Ureter (tissue), 1 donor: ENCODE data around the gene WNT11. TPM values are rescaled to one million over a fixed set of nuclear protein-coding genes. Genes with fewer than 3 reads are reported as not detected.
"Not testable (repeated sequence)": the region's sequence is repeated elsewhere in the genome, so short reads cannot be mapped to it uniquely, and the experiment has no call there.

Experiments
- DNase-seq: peaks from one replicate; pipeline ENCODE4 v3.0.0-alpha.2; 2020; ENCODE audit warnings: low spot score
- total RNA-seq: library from RNA; stranded (reverse); gene quantifications from one replicate; pipeline ENCODE4 v1.2.4, GENCODE V29; 2023
- donor health status: DM: yes; HTN: yes; CAD: no.

The WNT11 gene
- total RNA-seq, 1 donor from 2014 or later: 1.7 TPM

GRCh38 chr11:76203131-76203925, 3.0 kb downstream of the WNT11 start:
- DNase-seq: no peak

- no peak for DNase-seq
These were observed 4.5 kb downstream of the WNT11 start for GRCh38 chr11:76201672-76202412.

- no peak for DNase-seq
These were observed 5.2 kb downstream of the WNT11 start for GRCh38 chr11:76201056-76201455.

- no peak for DNase-seq
These were observed 6.0 kb downstream of the WNT11 start for GRCh38 chr11:76200006-76200940.

- DNase-seq: not testable (repeated sequence)
These were observed 7.6 kb downstream of the WNT11 start for GRCh38 chr11:76198691-76199090.

- DNase-seq: no peak
These were observed 8.2 kb downstream of the WNT11 start for GRCh38 chr11:76197941-76198640.

- DNase-seq: no peak
These were observed 9.0 kb downstream of the WNT11 start for GRCh38 chr11:76197332-76197731.

- no peak for DNase-seq
These were observed 9.5 kb downstream of the WNT11 start for GRCh38 chr11:76196849-76197248.

- DNase-seq: no peak
These were observed 11.2 kb downstream of the WNT11 start for GRCh38 chr11:76194872-76195668.

- no peak for DNase-seq
These were observed 13.1 kb downstream of the WNT11 start for GRCh38 chr11:76193219-76193618.

GRCh38 chr11:76190376-76190775, 15.9 kb downstream of the WNT11 start:
- DNase-seq: no peak

- DNase-seq: no peak
These were observed 16.6 kb downstream of the WNT11 start for GRCh38 chr11:76189682-76190081.

- DNase-seq: no peak
These were observed 17.4 kb downstream of the WNT11 start for GRCh38 chr11:76188873-76189272.

GRCh38 chr11:76186776-76187279, 19.5 kb downstream of the WNT11 start:
- no peak for DNase-seq

- DNase-seq: peak; percentile 63
These were observed 20.3 kb downstream of the WNT11 start for GRCh38 chr11:76185931-76186401.

GRCh38 chr11:76185511-76185910, 20.8 kb downstream of the WNT11 start:
- no peak for DNase-seq

GRCh38 chr11:76184551-76184993, 21.7 kb downstream of the WNT11 start:
- DNase-seq: no peak

GRCh38 chr11:76181371-76181770, 24.9 kb downstream of the WNT11 start:
- DNase-seq: no peak

- DNase-seq: no peak
These were observed 27.2 kb downstream of the WNT11 start for GRCh38 chr11:76179147-76179546.

GRCh38 chr11:76177250-76177686, 29.0 kb downstream of the WNT11 start:
- DNase-seq: no peak
